Epithelial cell of proximal tubule (primary cell): Measurements from ENCODE around the gene PREX1. TPM values are rescaled to one million over a fixed set of nuclear protein-coding genes. Genes with fewer than 3 reads are reported as not detected.
"Not testable (repeated sequence)": the region's sequence is repeated elsewhere in the genome, so short reads cannot be mapped to it uniquely, and the experiment has no call there.

ENCODE experiments used
- DNase-seq: peaks from one replicate; pipeline ENCODE4 v3.0.0-alpha.2; 2011; ENCODE audit warnings: low read depth
- H3K4me3 ChIP-seq: 2 replicates; pipeline ENCODE4 v1.5.1; 2011; ENCODE audit warnings: low read depth, mild to moderate bottlenecking, low read length
- CTCF ChIP-seq: conservative IDR thresholded peaks from 2 replicates; pipeline ENCODE4 v1.5.1; 2012; ENCODE audit warnings: low read depth, mild to moderate bottlenecking, low read length
- total RNA-seq: library from RNA; depleted of rRNA; stranded (reverse); fragments of >200 nt; gene quantifications from 2 replicates; pipeline ENCODE4 v1.2.3, GENCODE V29; 2015

PREX1 gene
- total RNA-seq, 1 donor from 2014 or later: 4.7 TPM

GRCh38 chr20:48812600-48813445 lies 15.0 kb downstream of the PREX1 start:
- H3K4me3 ChIP-seq: no peak overlapping the region
- TF ChIP-seq CTCF: no peak
- no peak for DNase-seq

- H3K4me3 ChIP-seq, DNase-seq: not testable (repeated sequence)
Observed at GRCh38 chr20:48812114-48812513, 15.7 kb downstream of the PREX1 start.

- no peak overlapping the region for H3K4me3 ChIP-seq
- TF ChIP-seq CTCF: no peak
- no peak for DNase-seq
Observed at GRCh38 chr20:48809673-48810072, 18.1 kb downstream of the PREX1 start.

- H3K4me3 ChIP-seq: no peak overlapping the region
- no peak for DNase-seq
- no peak for TF ChIP-seq CTCF
Observed at GRCh38 chr20:48808382-48809034, 19.3 kb downstream of the PREX1 start.

- no peak overlapping the region for H3K4me3 ChIP-seq
- TF ChIP-seq CTCF: no peak
- DNase-seq: no peak
Observed at GRCh38 chr20:48807586-48808381, 20.0 kb downstream of the PREX1 start.

- no peak overlapping the region for H3K4me3 ChIP-seq
- no peak for TF ChIP-seq CTCF
- DNase-seq: no peak
Observed at GRCh38 chr20:48807051-48807450, 20.7 kb downstream of the PREX1 start.

GRCh38 chr20:48805716-48806115 lies 22.1 kb downstream of the PREX1 start:
- DNase-seq: no peak
- no peak overlapping the region for H3K4me3 ChIP-seq
- TF ChIP-seq CTCF: no peak
